Endothelial cell of umbilical vein (primary cell): ENCODE measurements around the gene NDUFAF8.

Source experiments
- EZH2 ChIP-seq: IDR thresholded peaks from 2 replicates; pipeline ENCODE4 v1.6.1; 2012; ENCODE audit warnings: borderline replicate concordance, low read depth, mild to moderate bottlenecking, moderate library complexity, low read length, inconsistent platforms; ENCODE audit not compliant: severe bottlenecking
- MAX ChIP-seq: IDR thresholded peaks from 2 replicates; pipeline ENCODE4 v1.6.1; 2011; ENCODE audit not compliant: insufficient read depth, insufficient read length
- MYC ChIP-seq: IDR thresholded peaks from one replicate; pipeline ENCODE4 v1.6.1; 2011; ENCODE audit warnings: mild to moderate bottlenecking, low read depth, low read length
- POLR2A ChIP-seq: IDR thresholded peaks from 2 replicates; pipeline ENCODE4 v1.6.1; 2012; ENCODE audit warnings: low read depth, mild to moderate bottlenecking, control low read depth, low read length
- TF ChIP-seq, protein P1 (sequence below), 2 donors: IDR thresholded peaks; 1 replicate in 1 of 2; 2 replicates in 1 of 2; pipeline ENCODE4 v1.5.1; 2011; ENCODE audit warnings: low read length in 2 of 2, mild to moderate bottlenecking in 2 of 2, moderate library complexity in 2 of 2, control low read depth in 1 of 2, inconsistent platforms in 1 of 2, low read depth in 1 of 2; ENCODE audit not compliant: insufficient read depth in 1 of 2; ENCODE audit errors: extremely low read depth in 1 of 2

DNA sequence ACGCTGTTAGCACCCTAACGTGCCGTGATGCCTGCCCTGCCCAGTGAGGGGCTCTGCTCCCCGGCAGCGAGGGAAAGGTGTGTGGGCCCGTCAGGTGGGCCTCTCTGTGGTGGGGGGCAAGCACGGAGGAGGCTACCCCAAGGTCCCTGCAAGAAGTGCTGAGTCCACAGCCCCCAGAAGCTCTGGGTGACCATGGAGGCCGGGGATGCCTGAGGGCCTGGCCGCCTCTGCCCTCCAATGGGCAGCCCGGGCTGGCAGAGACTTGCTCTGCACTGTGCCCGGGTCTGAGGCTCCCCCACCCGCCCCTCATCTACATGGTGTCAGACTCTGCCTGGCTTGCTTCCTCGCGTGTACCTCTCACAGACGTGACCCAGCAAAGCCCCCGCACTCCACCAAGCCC lies 43.8 kb downstream of the NDUFAF8 start:
- TF ChIP-seq MAX (no peak), MYC (no peak), POLR2A (no peak), EZH2 (no peak)
- TF ChIP-seq, protein P1, sequence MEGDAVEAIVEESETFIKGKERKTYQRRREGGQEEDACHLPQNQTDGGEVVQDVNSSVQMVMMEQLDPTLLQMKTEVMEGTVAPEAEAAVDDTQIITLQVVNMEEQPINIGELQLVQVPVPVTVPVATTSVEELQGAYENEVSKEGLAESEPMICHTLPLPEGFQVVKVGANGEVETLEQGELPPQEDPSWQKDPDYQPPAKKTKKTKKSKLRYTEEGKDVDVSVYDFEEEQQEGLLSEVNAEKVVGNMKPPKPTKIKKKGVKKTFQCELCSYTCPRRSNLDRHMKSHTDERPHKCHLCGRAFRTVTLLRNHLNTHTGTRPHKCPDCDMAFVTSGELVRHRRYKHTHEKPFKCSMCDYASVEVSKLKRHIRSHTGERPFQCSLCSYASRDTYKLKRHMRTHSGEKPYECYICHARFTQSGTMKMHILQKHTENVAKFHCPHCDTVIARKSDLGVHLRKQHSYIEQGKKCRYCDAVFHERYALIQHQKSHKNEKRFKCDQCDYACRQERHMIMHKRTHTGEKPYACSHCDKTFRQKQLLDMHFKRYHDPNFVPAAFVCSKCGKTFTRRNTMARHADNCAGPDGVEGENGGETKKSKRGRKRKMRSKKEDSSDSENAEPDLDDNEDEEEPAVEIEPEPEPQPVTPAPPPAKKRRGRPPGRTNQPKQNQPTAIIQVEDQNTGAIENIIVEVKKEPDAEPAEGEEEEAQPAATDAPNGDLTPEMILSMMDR (IDR thresholded peaks at IDR 0.05; ENCODE audit: extremely low read depth in 1 of 2, insufficient read depth in 1 of 2, low read depth in 1 of 2, low read length in 2 of 2), result no peak
